GM19240 (cell line): ENCODE measurements around the gene ZNF229.
A peak's percentile ranks its signal among the peaks of the same experiment; 100 is the strongest.
"Not testable (repeated sequence)": the region's sequence is repeated elsewhere in the genome, so short reads cannot be mapped to it uniquely, and the experiment has no call there.

Experiments used
- DNase-seq: peaks from one replicate; pipeline ENCODE4 v3.0.0; 2011; ENCODE audit warnings: low spot score; ENCODE audit not compliant: insufficient read length

Gene ZNF229

GRCh38 chr19:44447916-44448674 lies at the start of gene ZNF229:
ZNF229 (minus strand) TSS chr19:44448472; CDS start chr19:44442847, 5,625 bp downstream.
- peak; percentile 45 for DNase-seq

GRCh38 chr19:44496711-44497110 lies 48.4 kb upstream of the ZNF229 start:
- DNase-seq, result no peak

DNA sequence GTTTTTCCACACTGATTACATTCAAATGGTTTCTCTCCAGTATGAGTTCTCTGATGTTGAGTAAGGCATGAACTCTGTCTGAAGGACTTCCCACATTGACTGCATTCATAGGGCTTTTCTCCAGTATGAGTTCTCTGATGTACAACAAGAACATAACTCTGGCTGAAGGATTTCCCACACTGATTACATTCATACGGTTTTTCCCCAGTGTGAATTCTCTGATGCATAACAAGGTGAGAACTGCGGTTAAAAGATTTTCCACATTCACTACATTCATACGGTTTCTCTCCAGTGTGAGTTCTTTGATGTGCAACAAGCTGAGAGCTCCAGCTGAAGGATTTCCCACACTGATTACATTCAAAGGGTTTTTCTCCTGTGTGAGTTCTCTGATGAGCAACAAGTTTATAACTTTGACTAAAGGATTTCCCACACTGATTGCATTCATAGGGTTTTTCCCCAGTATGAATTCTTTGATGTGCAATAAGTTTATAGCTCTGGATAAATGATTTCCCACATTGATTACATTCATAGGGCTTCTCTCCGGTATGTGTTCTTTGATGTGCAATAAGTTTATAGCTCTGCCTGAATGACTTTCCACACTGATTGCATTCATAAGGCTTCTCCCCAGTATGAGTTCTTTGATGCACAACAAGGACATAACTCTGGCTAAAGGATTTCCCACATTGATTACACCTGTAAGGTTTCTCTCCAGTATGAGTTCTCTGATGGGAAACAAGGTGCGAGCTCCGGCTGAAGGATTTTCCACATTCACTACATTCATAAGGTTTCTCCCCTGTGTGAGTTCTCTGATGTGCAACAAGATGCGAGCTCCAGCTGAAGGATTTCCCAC lies 28.5 kb upstream of the ZNF229 start:
- DNase-seq, result no peak

GRCh38 chr19:44468730-44469129 lies 20.5 kb upstream of the ZNF229 start:
- not testable (repeated sequence) for DNase-seq

DNA sequence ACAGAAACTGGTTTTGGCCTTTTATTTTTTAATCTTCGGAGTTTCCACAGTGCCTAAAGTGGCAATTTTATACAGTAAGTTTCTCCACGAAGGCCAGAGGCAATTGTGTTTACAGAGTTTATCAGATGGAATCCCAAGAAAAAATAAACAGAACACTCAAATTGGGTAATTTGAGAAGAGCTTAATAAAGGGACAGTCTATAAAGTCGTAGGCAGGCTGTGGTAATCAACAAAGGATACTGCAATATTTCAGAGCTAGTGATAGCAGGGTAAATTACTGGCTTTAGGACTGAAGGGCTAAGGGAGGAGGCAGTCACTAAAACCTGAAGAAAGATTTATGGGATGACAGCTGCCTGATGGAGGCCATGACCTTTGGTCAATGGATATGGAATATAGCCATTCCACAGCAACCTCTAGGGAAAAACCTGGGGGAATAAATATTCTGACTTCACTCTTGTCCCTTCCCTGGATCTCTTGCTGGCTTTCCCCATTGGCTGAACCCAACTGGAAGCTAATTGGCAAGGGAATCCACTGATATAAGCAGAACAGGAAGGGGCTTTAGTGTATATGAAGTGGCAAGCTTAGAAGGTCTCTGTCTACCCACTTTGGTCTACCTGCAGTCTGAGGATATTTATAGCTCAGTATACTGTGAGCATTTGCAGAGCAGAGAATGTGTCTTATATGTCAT lies 14.5 kb upstream of the ZNF229 start:
- DNase-seq, result not testable (repeated sequence)

- not testable (repeated sequence) for DNase-seq
Measured at GRCh38 chr19:44456016-44456415, 7.7 kb upstream of the ZNF229 start.

DNA sequence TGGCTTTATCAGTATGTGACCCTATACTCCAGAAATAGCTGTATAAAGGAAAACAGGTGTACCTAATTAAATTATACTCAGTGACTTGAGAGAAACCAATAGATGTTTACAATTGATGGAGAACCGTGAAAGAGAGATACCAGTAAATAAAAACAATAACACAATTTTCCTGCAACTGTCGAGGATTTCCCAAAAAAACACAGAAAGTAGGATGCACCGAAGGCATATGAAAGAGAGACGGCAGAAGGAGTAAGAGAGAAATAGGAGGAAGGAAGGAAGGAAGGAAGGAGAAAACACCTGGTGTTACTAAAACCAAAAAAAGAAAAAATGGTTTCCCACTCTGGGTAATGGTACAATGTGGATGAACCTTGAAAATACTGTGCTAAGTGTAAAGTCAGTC lies 6.8 kb upstream of the ZNF229 start:
- no peak for DNase-seq

DNA sequence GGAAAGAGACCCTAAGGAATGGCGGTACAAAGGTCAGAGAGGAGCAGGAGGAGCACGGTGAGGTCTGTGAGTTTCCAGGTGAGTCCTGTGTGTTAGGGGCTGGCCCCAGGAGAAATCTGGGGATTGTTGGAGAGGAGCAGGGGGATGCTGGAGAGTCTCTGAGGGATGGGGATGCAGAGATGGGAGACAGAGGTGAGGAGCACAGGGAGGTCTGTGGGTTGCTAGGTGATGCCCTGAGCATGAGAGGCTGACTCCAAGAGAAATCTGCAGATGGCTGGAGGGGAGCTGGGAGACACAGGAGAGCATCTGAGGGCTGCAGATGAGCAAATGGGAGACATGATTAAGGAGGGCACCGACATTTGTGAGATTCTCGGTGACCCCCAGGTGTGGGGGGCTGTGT lies 4.1 kb upstream of the ZNF229 start:
- no peak for DNase-seq

GRCh38 chr19:44451687-44452086 lies 3.4 kb upstream of the ZNF229 start:
- DNase-seq, result no peak

- DNase-seq, result no peak
Measured at GRCh38 chr19:44438441-44438840, 9.8 kb downstream of the ZNF229 start.

GRCh38 chr19:44435441-44435840 lies 12.8 kb downstream of the ZNF229 start:
- no peak for DNase-seq

GRCh38 chr19:44430956-44431355 lies 17.3 kb downstream of the ZNF229 start:
- no peak for DNase-seq

DNA sequence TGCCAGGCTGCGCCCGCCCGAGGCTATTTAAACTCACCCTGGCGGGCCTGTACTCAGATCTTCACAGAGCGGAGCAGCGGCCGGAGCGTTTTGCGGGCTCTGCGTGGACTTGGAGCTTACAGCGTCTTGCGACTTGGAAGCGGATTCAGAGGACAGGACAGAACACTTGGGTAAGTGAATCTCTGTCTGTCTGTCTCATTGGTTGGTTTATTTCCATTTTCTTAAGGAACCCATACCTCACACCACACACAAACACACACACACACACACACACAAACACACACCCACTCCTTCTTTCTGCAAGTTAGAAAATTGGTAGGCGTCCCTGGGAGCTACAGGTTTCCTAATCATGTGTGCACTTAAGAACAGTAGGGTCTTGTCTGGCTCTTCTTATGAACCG lies 32.7 kb downstream of the ZNF229 start:
- DNase-seq, result not testable (repeated sequence)

GRCh38 chr19:44401139-44402115 lies 46.8 kb downstream of the ZNF229 start, which contains the start of gene ZNF285:
ZNF285 (minus strand) TSS chr19:44401608; CDS start chr19:44397213, 4,395 bp downstream.
- peak; percentile 76 for DNase-seq

DNA sequence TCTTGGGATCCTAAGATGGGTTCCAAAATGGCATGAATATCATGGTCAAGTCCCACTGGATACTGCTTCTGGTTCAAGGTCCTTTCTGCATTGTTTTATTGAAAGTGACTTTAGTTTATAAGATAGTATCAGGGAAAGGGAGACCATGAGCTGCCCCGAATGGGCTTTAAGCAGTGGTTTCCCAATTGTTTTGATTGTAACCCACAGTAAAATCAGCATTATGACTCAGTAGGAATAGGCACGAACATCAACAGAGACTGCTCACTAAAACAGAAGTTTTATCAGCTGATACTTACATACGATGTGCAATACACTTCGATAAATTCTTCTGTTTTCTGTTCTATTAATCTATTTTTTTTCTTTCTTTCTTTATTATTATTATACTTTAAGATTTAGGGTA lies 59.0 kb downstream of the ZNF229 start:
- not testable (repeated sequence) for DNase-seq
